H1 (cell line): ENCODE data around the gene LEPR. TPM values are rescaled to one million over a fixed set of nuclear protein-coding genes. Genes with fewer than 3 reads are reported as not detected.

Experiments used
- CTCF ChIA-PET: fragments of 300-600 bp; sonication (Branson Sonifier 250); formaldehyde crosslinking; loops from one replicate; lab custom pipeline; 2021; ENCODE audit not compliant: partially characterized antibody; lab: Charles Lee
- POLR2A ChIA-PET: fragments of 300-600 bp; sonication (Branson Sonifier 250); formaldehyde crosslinking; loops from one replicate; lab custom pipeline; 2021; ENCODE audit warnings: inconsistent platforms; ENCODE audit not compliant: partially characterized antibody; lab: Charles Lee
- DNase-seq, 2 experiments: peaks; one replicate each; pipeline versions ENCODE4 v3.0.0 to v3.0.0-alpha.2; 2010 to 2022; ENCODE audit warnings: low spot score in 2 of 2, low read depth in 1 of 2, mixed read lengths in 1 of 2
- FAIRE-seq: peaks from 2 replicates; lab custom pipeline; 2011; peaks lifted over from hg19 to GRCh38; lab: Jason Lieb, UNC
- H2AFZ ChIP-seq: 2 replicates; pipeline ENCODE4 v1.8.1; 2012; ENCODE audit warnings: low read length, inconsistent platforms
- H2AK5ac ChIP-seq: 2 replicates; pipeline ENCODE4 v1.6.1; 2013; ENCODE audit warnings: low read depth, low read length
- H2BK120ac ChIP-seq: replicated peaks from 2 replicates; pipeline ENCODE3; 2013; ENCODE audit warnings: low read depth, low read length, inconsistent platforms
- H2BK12ac ChIP-seq: 2 replicates; pipeline ENCODE4 v1.6.1; 2013; ENCODE audit warnings: low read depth, low read length
- H2BK15ac ChIP-seq: 2 replicates; pipeline ENCODE4 v1.6.1; 2013; ENCODE audit warnings: low read length
- H2BK20ac ChIP-seq: 2 replicates; pipeline ENCODE4 v1.6.1; 2013; ENCODE audit warnings: low read length
- H2BK5ac ChIP-seq: 2 replicates; pipeline ENCODE4 v1.6.1; 2013; ENCODE audit warnings: low read depth, low read length
- H3K14ac ChIP-seq: 2 replicates; pipeline ENCODE4 v1.6.1; 2013; ENCODE audit warnings: inconsistent platforms; ENCODE audit not compliant: insufficient read length
- H3K18ac ChIP-seq: 2 replicates; pipeline ENCODE4 v1.6.1; 2013; ENCODE audit warnings: low read length; ENCODE audit errors: extremely low read depth
- H3K23ac ChIP-seq: 2 replicates; pipeline ENCODE4 v1.6.1; 2013; ENCODE audit warnings: inconsistent platforms; ENCODE audit not compliant: insufficient read length
- H3K23me2 ChIP-seq: 2 replicates; pipeline ENCODE4 v1.6.1; 2013; ENCODE audit warnings: low read depth, low read length
- H3K27ac ChIP-seq: 2 replicates; pipeline ENCODE4 v1.6.1; 2011; ENCODE audit warnings: low read depth, low read length, inconsistent platforms
- H3K27me3 ChIP-seq, 4 experiments: replicated peaks in 1 of 4; 1 replicate in 1 of 4; 2 replicates in 3 of 4; pipeline versions ENCODE4 v1.6.1 to v1.8.1; 2011 to 2013; ENCODE audit warnings: low read length in 3 of 4, mild to moderate bottlenecking in 3 of 4, inconsistent platforms in 2 of 4, mixed read lengths in 2 of 4, moderate library complexity in 1 of 4; ENCODE audit not compliant: control insufficient read depth in 3 of 4, insufficient read depth in 3 of 4; ENCODE audit errors: extremely low read depth in 1 of 4
- H3K36me3 ChIP-seq, 4 experiments: 2 replicates each; pipeline versions ENCODE4 v1.6.1 to v1.8.1; 2011 to 2013; ENCODE audit warnings: mild to moderate bottlenecking in 4 of 4, low read length in 3 of 4, moderate library complexity in 2 of 4, control low read depth in 1 of 4, inconsistent platforms in 1 of 4; ENCODE audit not compliant: insufficient read depth in 4 of 4, control insufficient read depth in 2 of 4
- H3K4ac ChIP-seq: replicated peaks from 2 replicates; pipeline ENCODE3; 2013; ENCODE audit warnings: low read length, low read depth, mixed read lengths, inconsistent platforms; ENCODE audit not compliant: insufficient read length
- H3K4me1 ChIP-seq, 4 experiments: replicated peaks in 1 of 4; 1 replicate in 1 of 4; 2 replicates in 3 of 4; pipeline versions ENCODE4 v1.6.1 to v1.8.1; 2011 to 2013; ENCODE audit warnings: low read length in 3 of 4, inconsistent platforms in 2 of 4, mixed read lengths in 1 of 4; ENCODE audit not compliant: insufficient read depth in 4 of 4, control insufficient read depth in 3 of 4
- H3K4me2 ChIP-seq, 2 experiments: 2 replicates each; pipeline versions ENCODE4 v1.6.1 to v1.8.1; 2011 to 2013; ENCODE audit warnings: low read depth in 2 of 2, low read length in 2 of 2, control low read depth in 1 of 2, inconsistent platforms in 1 of 2, mild to moderate bottlenecking in 1 of 2; ENCODE audit not compliant: insufficient read depth in 1 of 2
- H3K4me3 ChIP-seq, 4 experiments: fragments of 200-600, 300-600 bp in 1 of 4; sonication (generic), shearing (Covaris generic), sonication (Bioruptor Twin) in 1 of 4; 2 replicates each; pipeline versions ENCODE4 v1.5.1 to v1.8.1; 2011 to 2016; ENCODE audit warnings: low read length in 4 of 4, low read depth in 3 of 4, control low read depth in 2 of 4, inconsistent platforms in 2 of 4, mild to moderate bottlenecking in 2 of 4, mixed read lengths in 1 of 4, moderate library complexity in 1 of 4; ENCODE audit not compliant: insufficient read depth in 2 of 4; ENCODE audit errors: extremely low read depth in 1 of 4
- H3K56ac ChIP-seq: replicated peaks from 2 replicates; pipeline ENCODE3; 2013; ENCODE audit warnings: low read depth, mild to moderate bottlenecking, mixed read lengths, low read length, inconsistent platforms; ENCODE audit not compliant: insufficient read length
- H3K79me1 ChIP-seq: 2 replicates; pipeline ENCODE4 v1.6.1; 2013; ENCODE audit warnings: low read depth, low read length, control low read depth
- H3K79me2 ChIP-seq, 2 experiments: 2 replicates each; pipeline versions ENCODE4 v1.6.1 to v1.8.1; 2012 to 2013; ENCODE audit warnings: low read length in 2 of 2, mild to moderate bottlenecking in 2 of 2, inconsistent platforms in 1 of 2; ENCODE audit not compliant: insufficient read depth in 2 of 2, control insufficient read depth in 1 of 2
- H3K9ac ChIP-seq, 4 experiments: replicated peaks in 1 of 4; 1 replicate in 1 of 4; 2 replicates in 3 of 4; pipeline versions ENCODE4 v1.6.1 to v1.8.1; 2011 to 2013; ENCODE audit warnings: low read depth in 3 of 4, low read length in 3 of 4, control low read depth in 2 of 4, mild to moderate bottlenecking in 2 of 4, moderate library complexity in 2 of 4, inconsistent platforms in 1 of 4; ENCODE audit errors: extremely low read depth in 1 of 4
- H3K9me3 ChIP-seq, 2 experiments: 2 replicates each; pipeline versions ENCODE4 v1.6.1 to v1.8.1; 2012 to 2013; ENCODE audit warnings: mild to moderate bottlenecking in 2 of 2, moderate library complexity in 2 of 2, control low read depth in 1 of 2, inconsistent platforms in 1 of 2, low read depth in 1 of 2, low read length in 1 of 2, mixed read lengths in 1 of 2; ENCODE audit not compliant: insufficient read depth in 2 of 2
- H4K20me1 ChIP-seq, 2 experiments: replicated peaks in 1 of 2; 2 replicates each; pipeline versions ENCODE3 to v1.8.1; 2011 to 2013; ENCODE audit warnings: inconsistent platforms in 2 of 2, low read length in 2 of 2, mild to moderate bottlenecking in 1 of 2; ENCODE audit not compliant: insufficient read depth in 2 of 2, control insufficient read depth in 1 of 2
- H4K5ac ChIP-seq: 2 replicates; pipeline ENCODE4 v1.6.1; 2013; ENCODE audit warnings: low read length, low read depth, mixed read lengths, inconsistent platforms; ENCODE audit not compliant: insufficient read length
- H4K8ac ChIP-seq: 2 replicates; pipeline ENCODE4 v1.8.0; 2013; ENCODE audit warnings: mild to moderate bottlenecking, moderate library complexity, low read length, inconsistent platforms; ENCODE audit not compliant: insufficient read depth; ENCODE audit errors: extremely low read depth
- H4K91ac ChIP-seq: replicated peaks from 2 replicates; pipeline ENCODE3; 2013; ENCODE audit warnings: low read length, mixed read lengths, inconsistent platforms; ENCODE audit not compliant: insufficient read length
- BCL11A ChIP-seq, 2 experiments: IDR thresholded peaks; one replicate each; pipeline ENCODE4 v1.6.1; 2011; ENCODE audit warnings: low read depth in 2 of 2, low read length in 2 of 2, mild to moderate bottlenecking in 2 of 2
- POLR2A ChIP-seq, 2 experiments: IDR thresholded peaks; 1 replicate in 1 of 2; 2 replicates in 1 of 2; pipeline ENCODE4 v1.6.1; 2011; ENCODE audit warnings: low read depth in 2 of 2, low read length in 2 of 2, mild to moderate bottlenecking in 2 of 2; ENCODE audit errors: control extremely low read depth in 1 of 2
- POU5F1 ChIP-seq: IDR thresholded peaks from 2 replicates; pipeline ENCODE4 v1.6.1; 2011; ENCODE audit warnings: low read depth, mild to moderate bottlenecking, low read length, moderate library complexity
- RFX5 ChIP-seq: IDR thresholded peaks from 2 replicates; pipeline ENCODE4 v1.6.1; 2011; ENCODE audit warnings: low read depth, low read length, improper control_type of control experiment, borderline replicate concordance
- TEAD4 ChIP-seq: IDR thresholded peaks from 2 replicates; pipeline ENCODE4 v1.6.1; 2012; ENCODE audit warnings: low read depth, low read length, inconsistent platforms, mixed read lengths
- WGBS, 2 experiments: shearing (Covaris generic) in 1 of 2; methylation state at CpG; one replicate each; pipeline versions ENCODE4 v1.1.6 to v1.1.7; 2013 to 2015; ENCODE audit warnings: low lambda C conversion rate in 2 of 2, mixed read lengths in 2 of 2, inconsistent platforms in 1 of 2, low coverage in 1 of 2, missing lambda C conversion rate in 1 of 2; ENCODE audit not compliant: insufficient replicate concordance in 2 of 2, insufficient coverage in 1 of 2, insufficient read length in 1 of 2; ENCODE audit errors: extremely low coverage in 1 of 2, missing lambda C conversion rate in 1 of 2; 5-methylcytosine and 5-hydroxymethylcytosine counted together
- polyA plus RNA-seq, 7 experiments: library from polyadenylated mRNA; depleted of rRNA in 3 of 7; stranded (reverse) in 5 of 7; unstranded in 2 of 7; fragments of >200 nt in 5 of 7; fragments of 200-250 nt in 2 of 7; gene quantifications; 1 replicate in 5 of 7; 2 replicates in 1 of 7; 4 replicates in 1 of 7; pipeline versions ENCODE4 v1.2.1 to v1.2.3, GENCODE V29; 2011 to 2013; ENCODE audit warnings: missing spikeins in 2 of 7, mixed read lengths in 2 of 7
- total RNA-seq: library from RNA; stranded (reverse); fragmentation: NEBNext Ultra II Directional; extraction: Animal tissue kit (Norgen Biotek cat#: 25700); gene quantifications from 2 replicates; pipeline ENCODE4 v1.2.1, GENCODE V29; 2021

LEPR gene
- total and polyA plus RNA-seq, 2 of the 8 experiments (the other 6 are each of a cell fraction or from before 2014, with no cell fraction given): 1.3 to 3.9 TPM

DNA sequence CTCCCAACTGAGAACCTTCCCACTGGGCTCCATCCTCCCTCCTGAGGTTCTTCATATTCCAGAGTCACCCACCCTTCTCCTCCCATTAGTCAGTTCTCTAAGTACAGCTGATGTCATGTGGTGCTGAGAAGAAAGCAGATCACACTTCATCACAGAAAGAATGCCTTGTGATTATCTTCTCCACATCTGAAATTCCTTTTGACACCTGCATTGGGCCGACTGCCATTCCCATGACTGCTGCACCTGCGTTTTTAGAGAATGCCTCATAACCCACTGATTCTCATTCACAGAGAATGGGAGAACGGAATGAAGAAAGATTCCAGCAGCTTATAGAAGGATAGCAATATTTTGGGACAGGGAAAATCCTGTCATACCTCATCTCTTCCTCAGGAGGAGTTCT is 14.3 kb downstream of the LEPR start:
- no peak overlapping the region for H3K56ac ChIP-seq
- ChIA-PET CTCF (interaction anchor here (1.2 to 2.3 kb wide), 3 partner anchors 25 to 253 kb away, joined by 3 to 15 read pairs (median 10); no protein-coding TSS in a partner anchor), POLR2A (interaction anchor here (1.3 to 2.4 kb wide), 2 partner anchors 9 to 13 kb away, joined by 3 to 8 read pairs; no protein-coding TSS in a partner anchor)
- H3K27ac ChIP-seq: no peak overlapping the region
- FAIRE-seq (no peak), DNase-seq (no peak)
- no peak overlapping the region for H3K18ac ChIP-seq
- no peaks in the 10 kb centered on the region for H3K27me3 ChIP-seq
- H2AK5ac ChIP-seq: no peak overlapping the region
- H4K8ac ChIP-seq: no peak overlapping the region
- no peak overlapping the region for H2BK20ac ChIP-seq
- H3K36me3 ChIP-seq: peaks cover 0 to 17% (median 0%) of the 10 kb centered on the region in 4 experiments; a peak in 1 of 8 replicates
- H3K23ac ChIP-seq: no peak overlapping the region
- WGBS, 2 experiments: 63% methylated on average over 3 of the region's 3 CpGs; no CpG with 5 or more reads in 1 of the 2 experiments
- no peak overlapping the region for H3K4me2 ChIP-seq
- no peaks in the 10 kb centered on the region; the same call in 1 of the 2 replicates for H3K79me1 ChIP-seq
- H3K4me1 ChIP-seq: peaks cover 2 to 14% (median 9%) of the 10 kb centered on the region in 4 experiments; a peak in 5 of 7 replicates
- H2BK5ac ChIP-seq: no peak overlapping the region
- no peak overlapping the region for H4K91ac ChIP-seq
- no peak overlapping the region for H4K5ac ChIP-seq
- no peak overlapping the region for H3K14ac ChIP-seq
- no peak overlapping the region for H2BK120ac ChIP-seq
- no peak overlapping the region for H3K4ac ChIP-seq
- H2AFZ ChIP-seq: no peak overlapping the region
- no peaks in the 10 kb centered on the region for H3K9me3 ChIP-seq
- H4K20me1 ChIP-seq: no peaks in the 10 kb centered on the region
- H3K9ac ChIP-seq: no peak overlapping the region
- TF ChIP-seq RFX5 (no peak), BCL11A (IDR thresholded peaks at IDR 0.05; ENCODE audit: low read depth in 2 of 2, low read length in 2 of 2) (no peak), POLR2A (IDR thresholded peaks at IDR 0.05; ENCODE audit: control extremely low read depth in 1 of 2, low read depth in 2 of 2, low read length in 2 of 2) (no peak), TEAD4 (no peak), POU5F1 (no peak)
- no peak overlapping the region for H2BK15ac ChIP-seq
- H3K79me2 ChIP-seq: no peaks in the 10 kb centered on the region
- no peak overlapping the region for H3K4me3 ChIP-seq
- no peak overlapping the region for H2BK12ac ChIP-seq
- no peaks in the 10 kb centered on the region for H3K23me2 ChIP-seq
